Muscle of leg (tissue), 11 donors: Measurements from ENCODE around the gene PRKCA. TPM values are rescaled to one million over a fixed set of nuclear protein-coding genes. Genes with fewer than 3 reads are reported as not detected.

Experiments
- DNase-seq: peaks from one replicate; pipeline ENCODE4 v3.0.0; 2013
- H3K27ac ChIP-seq: one replicate; pipeline ENCODE4 v1.5.1; 2013; ENCODE audit warnings: mild to moderate bottlenecking, low read length, control low read depth
- H3K27me3 ChIP-seq: one replicate; pipeline ENCODE4 v1.6.1; 2013; ENCODE audit warnings: low read length; ENCODE audit not compliant: control insufficient read depth, insufficient read depth
- H3K36me3 ChIP-seq: one replicate; pipeline ENCODE4 v1.6.1; 2013; ENCODE audit warnings: low read length; ENCODE audit not compliant: control insufficient read depth, insufficient read depth
- H3K4me1 ChIP-seq: one replicate; pipeline ENCODE4 v1.6.1; 2013; ENCODE audit warnings: low read length; ENCODE audit not compliant: control insufficient read depth, insufficient read depth
- H3K4me3 ChIP-seq: one replicate; pipeline ENCODE4 v1.5.1; 2013; ENCODE audit warnings: low read length, control low read depth
- H3K9me3 ChIP-seq: replicated peaks from 2 replicates; pipeline ENCODE4 v1.6.1; 2013; ENCODE audit warnings: low read depth, low read length; ENCODE audit not compliant: control insufficient read depth
- WGBS: methylation state at CpG from one replicate; pipeline ENCODE4 v1.1.5; 2013; ENCODE audit warnings: missing lambda C conversion rate; ENCODE audit not compliant: insufficient coverage; 5-methylcytosine and 5-hydroxymethylcytosine counted together
- polyA plus RNA-seq, 8 donors: library from polyadenylated mRNA; unstranded; fragments of 120-200 nt; gene quantifications; one replicate each; pipeline versions ENCODE4 v1.2.1 to v1.2.3, GENCODE V29; 2013; ENCODE audit warnings: inconsistent platforms in 1 of 8, low replicate concordance in 1 of 8; ENCODE audit not compliant: insufficient read length in 8 of 8, insufficient read depth in 1 of 8
- total RNA-seq: library from RNA; stranded (reverse); fragments of 120-200 nt; gene quantifications from one replicate; pipeline ENCODE4 v1.2.4, GENCODE V29; 2013

The PRKCA gene
- total and polyA plus RNA-seq, 9 donors: 2.3 to 6.5 (median 3.5) TPM

- Histone ChIP-seq H3K4me3 (no peak overlapping the region), H3K27me3 (peaks cover 26% of the 10 kb centered on the region), H3K9me3 (no peaks in the 10 kb centered on the region), H3K27ac (no peak overlapping the region), H3K4me1 (no peaks in the 10 kb centered on the region), H3K36me3 (no peaks in the 10 kb centered on the region)
- WGBS: 76% methylated on average over 6 of the region's 10 CpGs
- DNase-seq: no peak
These were observed 537.6 kb downstream of the PRKCA start for GRCh38 chr17:66840061-66840460.

- Histone ChIP-seq H3K4me1 (no peaks in the 10 kb centered on the region), H3K27ac (no peak overlapping the region), H3K36me3 (no peaks in the 10 kb centered on the region), H3K27me3 (peaks cover 13% of the 10 kb centered on the region), H3K9me3 (no peaks in the 10 kb centered on the region), H3K4me3 (no peak overlapping the region)
- 51% methylated on average over 2 of the region's 4 CpGs for WGBS
- DNase-seq: no peak
These were observed 538.9 kb downstream of the PRKCA start for GRCh38 chr17:66841328-66841727.

GRCh38 chr17:66841744-66842143 lies 539.3 kb downstream of the PRKCA start:
- H3K27ac ChIP-seq: no peak overlapping the region
- no peaks in the 10 kb centered on the region for H3K36me3 ChIP-seq
- no peaks in the 10 kb centered on the region for H3K9me3 ChIP-seq
- DNase-seq: no peak
- no peak overlapping the region for H3K4me3 ChIP-seq
- peaks cover 9% of the 10 kb centered on the region for H3K27me3 ChIP-seq
- no CpG with 5 or more reads among the region's 4 CpGs for WGBS
- H3K4me1 ChIP-seq: no peaks in the 10 kb centered on the region

- DNase-seq: no peak
- H3K27me3 ChIP-seq: peaks cover 6% of the 10 kb centered on the region
- no peak overlapping the region for H3K27ac ChIP-seq
- H3K9me3 ChIP-seq: no peaks in the 10 kb centered on the region
- 91% methylated on average over 5 of the region's 5 CpGs for WGBS
- H3K36me3 ChIP-seq: no peaks in the 10 kb centered on the region
- no peak overlapping the region for H3K4me3 ChIP-seq
- no peaks in the 10 kb centered on the region for H3K4me1 ChIP-seq
These were observed 540.1 kb downstream of the PRKCA start for GRCh38 chr17:66842505-66842904.

GRCh38 chr17:66842959-66843358 lies 540.5 kb downstream of the PRKCA start:
- DNase-seq: no peak
- H3K4me3 ChIP-seq: no peak overlapping the region
- WGBS: 100% methylated on average over 1 of the region's 3 CpGs
- no peaks in the 10 kb centered on the region for H3K36me3 ChIP-seq
- H3K27ac ChIP-seq: no peak overlapping the region
- H3K27me3 ChIP-seq: peaks cover 6% of the 10 kb centered on the region
- no peaks in the 10 kb centered on the region for H3K9me3 ChIP-seq
- no peaks in the 10 kb centered on the region for H3K4me1 ChIP-seq

- 82% methylated on average over 4 of the region's 4 CpGs for WGBS
These were observed 541.2 kb downstream of the PRKCA start for GRCh38 chr17:66843627-66844026.

GRCh38 chr17:66847704-66848103 lies 545.3 kb downstream of the PRKCA start:
- Histone ChIP-seq H3K4me1 (no peaks in the 10 kb centered on the region), H3K27me3 (peaks cover 2% of the 10 kb centered on the region), H3K36me3 (no peaks in the 10 kb centered on the region), H3K4me3 (no peak overlapping the region), H3K27ac (no peak overlapping the region), H3K9me3 (no peaks in the 10 kb centered on the region)
- WGBS: 81% methylated on average over 2 of the region's 3 CpGs
- DNase-seq: no peak

More at GRCh38 chr17:66843627-66844026, 541.2 kb downstream of the PRKCA start:
- H3K9me3 ChIP-seq: no peaks in the 10 kb centered on the region
- no peak overlapping the region for H3K4me3 ChIP-seq
- no peaks in the 10 kb centered on the region for H3K36me3 ChIP-seq
- H3K27ac ChIP-seq: no peak overlapping the region
- H3K4me1 ChIP-seq: no peaks in the 10 kb centered on the region
- H3K27me3 ChIP-seq: peaks cover 5% of the 10 kb centered on the region
- DNase-seq: no peak

- H3K27ac ChIP-seq: no peak overlapping the region
- DNase-seq: no peak
- H3K36me3 ChIP-seq: no peaks in the 10 kb centered on the region
- H3K4me1 ChIP-seq: no peaks in the 10 kb centered on the region
- WGBS: 86% methylated on average over 1 of the region's 6 CpGs
- H3K9me3 ChIP-seq: no peaks in the 10 kb centered on the region
- H3K27me3 ChIP-seq: no peaks in the 10 kb centered on the region
- H3K4me3 ChIP-seq: no peak overlapping the region
These were observed 546.1 kb downstream of the PRKCA start for GRCh38 chr17:66848496-66848895.

GRCh38 chr17:66849032-66849655 lies 546.7 kb downstream of the PRKCA start:
- H3K4me1 ChIP-seq: no peaks in the 10 kb centered on the region
- WGBS: 88% methylated on average over 8 of the region's 14 CpGs
- H3K27me3 ChIP-seq: no peaks in the 10 kb centered on the region
- no peak for DNase-seq
- H3K36me3 ChIP-seq: no peaks in the 10 kb centered on the region
- no peak overlapping the region for H3K27ac ChIP-seq
- no peak overlapping the region for H3K4me3 ChIP-seq
- H3K9me3 ChIP-seq: no peaks in the 10 kb centered on the region

- Histone ChIP-seq H3K4me1 (no peaks in the 10 kb centered on the region), H3K4me3 (no peak overlapping the region), H3K36me3 (no peaks in the 10 kb centered on the region), H3K27me3 (no peaks in the 10 kb centered on the region), H3K9me3 (no peaks in the 10 kb centered on the region), H3K27ac (no peak overlapping the region)
- DNase-seq: no peak
- WGBS: 100% methylated on average over 1 of the region's 4 CpGs
These were observed 547.6 kb downstream of the PRKCA start for GRCh38 chr17:66849851-66850580.
